SK-N-SH (cell line): ENCODE data around the gene MMAB. TPM values are rescaled to one million over a fixed set of nuclear protein-coding genes. Genes with fewer than 3 reads are reported as not detected.

Experiments used
- CTCF ChIA-PET: fragments of 300-600, 350-600 bp; formaldehyde crosslinking; extraction: SDS; loops from one replicate; lab custom pipeline; 2021; lab: Yijun Ruan, JAX
- POLR2A ChIA-PET: fragments of 350-600 bp; sonication (Branson Sonifier 250); formaldehyde crosslinking; extraction: SDS; loops from one replicate; lab custom pipeline; 2020; ENCODE audit warnings: antibody characterized with exemption, inconsistent platforms; lab: Yijun Ruan, JAX
- DNase-seq: peaks from one replicate; pipeline ENCODE4 v3.0.0; 2012
- H2AFZ ChIP-seq: fragments of 200-600 bp; sonication (generic); 2 replicates; pipeline ENCODE4 v1.8.1; 2016; ENCODE audit warnings: antibody characterized with exemption, mild to moderate bottlenecking, low read depth
- H3F3A ChIP-seq: fragments of 200-600 bp; sonication (generic); replicated peaks from 2 replicates; pipeline ENCODE3; 2016; ENCODE audit warnings: antibody characterized with exemption, mild to moderate bottlenecking; ENCODE audit not compliant: insufficient read depth
- H3K27ac ChIP-seq, 2 experiments: fragments of 200-500 bp in 1 of 2; fragments of 200-600 bp in 1 of 2; sonication (Bioruptor generic) in 1 of 2; sonication (generic), shearing (Covaris generic) in 1 of 2; 2 replicates each; pipeline versions ENCODE4 v1.5.1 to v1.6.1; 2014 to 2016; ENCODE audit warnings: low read depth in 2 of 2, inconsistent platforms in 1 of 2, low read length in 1 of 2, mild to moderate bottlenecking in 1 of 2, mixed read lengths in 1 of 2
- H3K27me3 ChIP-seq: fragments of 200-600 bp; sonication (generic), shearing (Covaris generic); 2 replicates; pipeline ENCODE4 v1.6.1; 2016; ENCODE audit warnings: mixed run types; ENCODE audit not compliant: insufficient read depth
- H3K36me3 ChIP-seq, 2 experiments: fragments of 200-500 bp in 1 of 2; fragments of 200-600 bp in 1 of 2; sonication (Bioruptor generic) in 1 of 2; sonication (generic) in 1 of 2; replicated peaks in 1 of 2; 2 replicates each; pipeline versions ENCODE3 to v1.5.1; 2014 to 2016; ENCODE audit warnings: low read length in 1 of 2, mild to moderate bottlenecking in 1 of 2; ENCODE audit not compliant: insufficient read depth in 2 of 2, control insufficient read depth in 1 of 2
- H3K4me1 ChIP-seq, 2 experiments: fragments of 200-500 bp in 1 of 2; fragments of 200-600 bp in 1 of 2; sonication (Bioruptor generic) in 1 of 2; sonication (generic), shearing (Covaris generic) in 1 of 2; 2 replicates each; pipeline versions ENCODE4 v1.5.1 to v1.6.1; 2014 to 2016; ENCODE audit warnings: low read depth in 1 of 2, low read length in 1 of 2, mixed run types in 1 of 2; ENCODE audit not compliant: insufficient read depth in 2 of 2, control insufficient read depth in 1 of 2
- H3K4me2 ChIP-seq: fragments of 200-600 bp; sonication (generic), shearing (Covaris generic); 2 replicates; pipeline ENCODE4 v1.6.1; 2017; ENCODE audit warnings: mixed run types
- H3K4me3 ChIP-seq, 2 experiments: fragments of 200-500 bp in 1 of 2; fragments of 200-600 bp in 1 of 2; sonication (Bioruptor generic) in 1 of 2; sonication (generic), shearing (Covaris generic) in 1 of 2; 2 replicates each; pipeline versions ENCODE4 v1.5.1 to v1.8.1; 2014 to 2016; ENCODE audit warnings: low read depth in 2 of 2, inconsistent platforms in 1 of 2, low read length in 1 of 2, mild to moderate bottlenecking in 1 of 2, mixed read lengths in 1 of 2, moderate library complexity in 1 of 2
- H3K79me2 ChIP-seq: fragments of 200-600 bp; sonication (generic); 2 replicates; pipeline ENCODE4 v1.8.1; 2017; ENCODE audit warnings: mild to moderate bottlenecking; ENCODE audit not compliant: insufficient read depth
- H3K9ac ChIP-seq: fragments of 200-600 bp; sonication (generic); 2 replicates; pipeline ENCODE4 v1.6.1; 2017; ENCODE audit warnings: mixed run types
- H3K9me2 ChIP-seq: fragments of 200-600 bp; sonication (generic); 2 replicates; pipeline ENCODE4 v1.6.1; 2017; ENCODE audit warnings: mixed run types
- H3K9me3 ChIP-seq: fragments of 200-600 bp; sonication (generic); 2 replicates; pipeline ENCODE4 v1.6.1; 2017; ENCODE audit warnings: mixed run types, mild to moderate bottlenecking, moderate library complexity
- H4K20me1 ChIP-seq: fragments of 200-600 bp; sonication (generic); 2 replicates; pipeline ENCODE4 v1.6.1; 2017; ENCODE audit warnings: mild to moderate bottlenecking, mixed run types; ENCODE audit not compliant: insufficient read depth
- CTCF ChIP-seq: fragments of 200-600 bp; sonication (generic); IDR thresholded peaks from 2 replicates; pipeline ENCODE4 v1.6.1; 2017; ENCODE audit warnings: antibody characterized with exemption, mild to moderate bottlenecking, moderate library complexity
- EP300 ChIP-seq, 2 experiments: IDR thresholded peaks; 2 replicates each; pipeline versions ENCODE4 v1.4.0 to v1.6.1; 2012; ENCODE audit warnings: borderline replicate concordance in 1 of 2, low read depth in 1 of 2, low read length in 1 of 2
- EZH2phosphoT487 ChIP-seq: fragments of 200-600 bp; sonication (generic); IDR thresholded peaks from 2 replicates; pipeline ENCODE4 v1.6.1; 2017; ENCODE audit warnings: low read depth, mixed run types, mild to moderate bottlenecking, antibody characterized with exemption, moderate library complexity, borderline replicate concordance
- FOSL2 ChIP-seq: IDR thresholded peaks from 2 replicates; pipeline ENCODE4 v1.4.0; 2012; ENCODE audit warnings: low read depth, mild to moderate bottlenecking, moderate library complexity, borderline replicate concordance
- FOXJ3 ChIP-seq: sonication (generic); formaldehyde crosslinking; IDR thresholded peaks from 2 replicates; pipeline ENCODE4 v1.5.1; 2020; ENCODE audit warnings: mild to moderate bottlenecking, missing genetic modification reagents
- FOXM1 ChIP-seq: IDR thresholded peaks from 2 replicates; pipeline ENCODE4 v1.4.0; 2012; ENCODE audit warnings: low read depth, mild to moderate bottlenecking
- JUND ChIP-seq: IDR thresholded peaks from 2 replicates; pipeline ENCODE4 v1.4.0; 2012
- MEF2A ChIP-seq: IDR thresholded peaks from 2 replicates; pipeline ENCODE4 v1.4.0; 2012; ENCODE audit warnings: low read depth, borderline replicate concordance
- POLR2AphosphoS5 ChIP-seq: IDR thresholded peaks from 2 replicates; pipeline ENCODE4 v1.6.1; 2012; ENCODE audit warnings: low read depth, low read length
- RCOR1 ChIP-seq: fragments of 150-350 bp; IDR thresholded peaks from 2 replicates; pipeline ENCODE4 v1.6.1; 2017; ENCODE audit warnings: antibody characterized with exemption, low read length
- RXRA ChIP-seq: IDR thresholded peaks from 2 replicates; pipeline ENCODE4 v1.4.0; 2012; ENCODE audit warnings: low read depth, mild to moderate bottlenecking, borderline replicate concordance
- SMC3 ChIP-seq: IDR thresholded peaks from 2 replicates; pipeline ENCODE4 v1.6.1; 2012; ENCODE audit warnings: low read depth, low read length, improper control_type of control experiment
- TCF12 ChIP-seq: IDR thresholded peaks from 2 replicates; pipeline ENCODE4 v1.4.0; 2012
- USF2 ChIP-seq: fragments of 150-350 bp; IDR thresholded peaks from 2 replicates; pipeline ENCODE4 v1.6.1; 2017; ENCODE audit warnings: antibody characterized with exemption, low read length, low read depth, borderline replicate concordance
- YY1 ChIP-seq: IDR thresholded peaks from 2 replicates; pipeline ENCODE4 v1.4.0; 2012; ENCODE audit warnings: low read depth, mild to moderate bottlenecking
- WGBS: methylation state at CpG from one replicate; pipeline ENCODE4 v1.1.6; 2017; ENCODE audit warnings: low lambda C conversion rate; 5-methylcytosine and 5-hydroxymethylcytosine counted together
- polyA plus RNA-seq, 3 experiments: library from polyadenylated mRNA; depleted of rRNA; stranded (reverse); fragments of >200 nt; gene quantifications; 2 replicates each; pipeline ENCODE4 v1.2.3, GENCODE V29; 2012

The MMAB gene
- polyA plus RNA-seq, 1 of the 3 experiments (the other 2 are of a cell fraction) = 15.9 TPM

GRCh38 chr12:109548258-109548657 lies 25.0 kb downstream of the MMAB start:
- no peak for TF ChIP-seq USF2
- TF ChIP-seq TCF12 = no peak
- no peak for TF ChIP-seq CTCF
- TF ChIP-seq EZH2phosphoT487 = no peak
- no peak for TF ChIP-seq MEF2A
- H3K79me2 ChIP-seq = no peaks in the 10 kb centered on the region
- ChIA-PET POLR2A (no interaction called here), CTCF (interaction anchor here (1.2 to 1.4 kb wide), 2 partner anchors 11 to 29 kb away, joined by 3 read pairs; no protein-coding TSS in a partner anchor)
- H3K4me2 ChIP-seq = no peak overlapping the region
- WGBS = 80% methylated on average over 3 of the region's 4 CpGs
- H3K9me2 ChIP-seq = no peaks in the 10 kb centered on the region
- H3K4me1 ChIP-seq = peaks cover 0 to 24% of the 10 kb centered on the region in 2 experiments; a peak in 1 of 4 replicates
- H3K27me3 ChIP-seq = no peaks in the 10 kb centered on the region
- no peak overlapping the region for H3K27ac ChIP-seq
- H3K36me3 ChIP-seq = no peaks in the 10 kb centered on the region
- H4K20me1 ChIP-seq = no peaks in the 10 kb centered on the region
- no peak overlapping the region for H3K9ac ChIP-seq
- H2AFZ ChIP-seq = no peak overlapping the region
- H3K4me3 ChIP-seq = no peak overlapping the region
- no peaks in the 10 kb centered on the region for H3F3A ChIP-seq
- H3K9me3 ChIP-seq = no peaks in the 10 kb centered on the region
- no peak for DNase-seq

DNA sequence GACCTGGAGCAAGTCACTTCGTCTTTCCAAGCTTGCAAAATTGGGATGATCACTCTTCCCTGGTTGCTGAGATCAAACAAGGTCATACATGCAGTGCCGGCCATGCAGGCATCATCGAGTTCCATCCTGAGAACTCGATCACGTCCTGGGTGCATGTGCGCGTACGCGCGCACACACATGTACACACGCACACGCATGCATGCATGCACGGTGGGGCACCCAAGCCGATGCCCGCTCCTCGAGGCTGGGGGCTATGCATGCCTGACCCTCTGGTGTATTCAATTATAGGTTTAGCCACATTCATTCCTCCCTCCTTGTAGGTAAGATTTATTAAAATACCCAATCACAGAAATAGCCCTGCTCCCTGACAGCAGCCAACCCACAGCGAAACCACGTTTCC lies 26.0 kb downstream of the MMAB start:
- Histone ChIP-seq H3K4me2 (no peak overlapping the region), H3K79me2 (no peaks in the 10 kb centered on the region), H4K20me1 (no peaks in the 10 kb centered on the region), H3K9ac (no peak overlapping the region), H3F3A (no peaks in the 10 kb centered on the region), H3K4me1 (peaks cover 0 to 34% of the 10 kb centered on the region in 2 experiments; a peak in 1 of 4 replicates), H3K27me3 (no peaks in the 10 kb centered on the region), H3K4me3 (no peak overlapping the region), H3K36me3 (no peaks in the 10 kb centered on the region), H3K9me3 (no peaks in the 10 kb centered on the region), H2AFZ (no peak overlapping the region), H3K9me2 (no peaks in the 10 kb centered on the region), H3K27ac (no peak overlapping the region)
- POLR2A ChIA-PET = no interaction called here
- 84% methylated on average over 13 of the region's 18 CpGs for WGBS
- TF ChIP-seq EZH2phosphoT487 (no peak), SMC3 (no peak), RXRA (no peak), RCOR1 (no peak), JUND (no peak), POLR2AphosphoS5 (no peak), YY1 (no peak), FOXJ3 (CRISPR knock-in tag) (no peak), EP300 (IDR thresholded peaks at IDR 0.05; ENCODE audit: borderline replicate concordance in 1 of 2, low read depth in 1 of 2, low read length in 1 of 2) (no peak), FOSL2 (no peak), USF2 (no peak), FOXM1 (no peak)
- no peak for DNase-seq
- CTCF ChIA-PET = interaction anchor here (1.4 kb wide), 1 partner anchor 12 kb away, joined by 3 read pairs; no protein-coding TSS in a partner anchor
